Measurements from ENCODE around the gene INAFM1.
"Not testable (repeated sequence)": the region's sequence is repeated elsewhere in the genome, so short reads cannot be mapped to it uniquely, and the experiment has no call there.

Gene INAFM1

GRCh38 chr19:47267350-47267759 is 7.3 kb upstream of the INAFM1 start:
- no peak for DNase-seq (ENCODE audit: extremely low read depth in 1 of 2, low read depth in 1 of 2)

GRCh38 chr19:47268028-47268427 is 6.7 kb upstream of the INAFM1 start:
- no peak for DNase-seq (ENCODE audit: extremely low read depth in 1 of 2, low read depth in 1 of 2)

DNA sequence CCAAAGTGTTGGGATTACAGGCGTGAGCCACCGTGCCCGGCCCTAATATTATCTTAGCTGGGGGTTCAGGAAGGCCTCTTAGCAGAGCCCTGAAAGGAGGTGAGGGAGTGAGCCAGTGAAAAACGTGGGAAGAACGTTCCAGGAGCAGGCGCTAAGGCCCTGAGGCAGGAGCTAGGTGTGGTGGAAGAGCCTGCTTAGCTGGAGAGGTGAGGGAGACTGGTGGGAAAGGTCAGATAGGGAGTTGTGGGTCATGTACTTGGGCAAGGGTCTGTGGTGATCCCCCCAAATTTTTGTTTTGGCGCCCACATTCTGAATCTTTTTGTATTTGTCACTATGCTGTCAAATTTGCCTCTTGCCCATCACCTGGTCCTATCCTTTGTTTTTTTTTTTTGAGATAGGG is 5.1 kb upstream of the INAFM1 start:
- DNase-seq (ENCODE audit: extremely low read depth in 1 of 2, low read depth in 1 of 2), result no peak

GRCh38 chr19:47270408-47270807 is 4.3 kb upstream of the INAFM1 start:
- DNase-seq (ENCODE audit: extremely low read depth in 1 of 2, low read depth in 1 of 2), result no peak

GRCh38 chr19:47271949-47272348 is 2.7 kb upstream of the INAFM1 start:
- DNase-seq (ENCODE audit: extremely low read depth in 1 of 2, low read depth in 1 of 2), result no peak

GRCh38 chr19:47272448-47273312 is 2.0 kb upstream of the INAFM1 start:
- DNase-seq (ENCODE audit: extremely low read depth in 1 of 2, low read depth in 1 of 2), result no peak

GRCh38 chr19:47273313-47274070 is 1.2 kb upstream of the INAFM1 start:
- peak; percentile 66 to 83 for DNase-seq (ENCODE audit: extremely low read depth in 1 of 2, low read depth in 1 of 2)

DNA sequence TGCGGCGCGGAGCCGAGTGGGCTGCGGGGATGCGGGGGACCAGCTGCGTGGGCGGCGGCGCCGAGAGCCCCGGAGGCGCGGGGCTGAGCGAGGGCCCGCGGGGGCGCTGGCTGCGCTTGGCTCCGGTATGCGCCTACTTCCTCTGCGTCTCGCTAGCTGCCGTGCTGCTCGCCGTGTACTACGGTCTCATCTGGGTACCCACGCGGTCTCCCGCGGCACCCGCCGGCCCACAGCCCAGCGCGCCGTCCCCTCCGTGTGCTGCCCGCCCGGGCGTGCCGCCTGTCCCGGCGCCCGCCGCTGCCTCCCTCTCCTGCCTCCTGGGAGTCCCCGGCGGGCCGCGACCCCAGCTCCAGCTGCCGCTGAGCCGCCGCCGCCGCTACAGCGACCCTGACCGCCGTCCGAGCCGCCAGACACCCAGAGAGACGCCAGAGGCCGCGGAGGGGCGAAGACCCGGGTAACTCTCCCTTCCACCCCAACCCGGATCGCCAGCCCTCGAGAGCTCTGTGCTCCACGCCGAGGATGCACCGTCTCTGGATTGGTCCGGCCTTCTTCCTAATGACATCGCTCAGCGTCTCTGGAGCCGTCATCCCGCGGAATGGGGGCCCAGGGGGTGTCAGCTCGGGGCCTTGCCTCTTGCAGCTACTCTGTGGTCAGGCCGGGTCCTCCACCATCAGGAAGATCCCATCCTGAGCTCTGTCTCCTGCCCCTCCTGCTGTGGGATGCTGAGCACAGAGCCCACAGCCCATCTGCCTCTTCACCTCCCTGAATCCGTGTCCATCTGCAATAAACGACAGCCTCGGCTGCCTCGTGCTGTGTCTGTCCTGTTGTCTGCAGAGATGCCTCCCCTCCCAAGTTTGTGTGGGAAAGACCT is 441 bp downstream of the INAFM1 start:
- DNase-seq (ENCODE audit: extremely low read depth in 1 of 2, low read depth in 1 of 2), result no peak

DNA sequence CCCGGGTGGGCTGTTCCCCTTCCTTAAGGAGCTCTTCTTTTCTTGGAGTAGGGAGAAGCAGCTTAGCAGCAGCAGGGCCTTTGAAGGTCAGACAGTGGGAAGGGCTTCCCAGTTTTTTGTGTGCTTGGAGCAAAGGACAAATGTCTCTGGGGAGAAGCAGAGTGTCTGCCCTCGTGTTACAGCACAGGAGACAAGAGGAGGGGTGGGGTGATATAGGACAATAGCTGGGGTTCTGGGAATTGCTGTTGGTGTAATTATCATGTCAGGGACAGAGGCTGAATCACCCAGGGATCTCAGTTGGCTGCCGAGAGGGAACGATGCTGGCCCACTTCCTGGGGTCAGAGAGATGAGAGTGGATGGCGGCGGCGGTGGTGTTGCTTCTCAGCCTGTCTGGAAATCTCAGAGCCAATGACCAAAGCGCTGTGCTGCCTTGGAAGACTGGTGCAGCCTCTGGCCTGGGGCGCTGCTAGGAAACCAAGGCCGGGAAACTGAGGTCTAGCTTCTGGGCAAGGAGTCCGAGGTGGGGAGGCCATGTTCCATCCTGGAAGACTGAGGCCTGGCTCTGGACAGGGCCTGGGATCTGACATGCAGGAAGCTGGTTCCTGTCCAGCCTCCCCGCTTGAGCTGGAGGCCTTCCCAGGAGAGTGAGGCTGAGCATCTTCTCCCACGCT is 1.2 kb downstream of the INAFM1 start:
- DNase-seq (ENCODE audit: extremely low read depth in 1 of 2, low read depth in 1 of 2), result no peak

DNA sequence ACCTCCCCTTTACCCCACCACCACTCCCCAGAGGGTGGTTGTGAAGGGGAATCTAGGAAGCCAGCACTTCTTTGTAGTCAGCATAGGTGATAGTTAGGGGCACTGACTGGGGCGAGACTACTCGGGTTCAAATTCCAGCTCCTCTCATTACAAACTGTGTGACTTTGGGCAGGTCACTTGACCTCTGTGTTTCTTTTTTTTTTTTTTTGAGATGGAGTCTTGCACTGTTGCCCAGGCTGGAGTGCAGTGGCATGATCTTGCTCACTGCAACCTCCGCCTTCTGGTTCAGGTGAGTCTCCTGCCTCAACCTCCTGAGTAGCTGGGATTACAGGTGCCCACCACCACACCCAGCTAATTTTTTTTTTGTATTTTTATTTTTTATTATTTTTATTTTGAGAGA is 1.8 kb downstream of the INAFM1 start:
- not testable (repeated sequence) for DNase-seq (ENCODE audit: extremely low read depth in 1 of 2, low read depth in 1 of 2)

- no peak for DNase-seq (ENCODE audit: extremely low read depth in 1 of 2, low read depth in 1 of 2)
Observed at GRCh38 chr19:47280183-47280797, 5.6 kb downstream of the INAFM1 start.

- DNase-seq (ENCODE audit: extremely low read depth in 1 of 2, low read depth in 1 of 2), result no peak
Observed at GRCh38 chr19:47283405-47284059, 8.8 kb downstream of the INAFM1 start.

DNA sequence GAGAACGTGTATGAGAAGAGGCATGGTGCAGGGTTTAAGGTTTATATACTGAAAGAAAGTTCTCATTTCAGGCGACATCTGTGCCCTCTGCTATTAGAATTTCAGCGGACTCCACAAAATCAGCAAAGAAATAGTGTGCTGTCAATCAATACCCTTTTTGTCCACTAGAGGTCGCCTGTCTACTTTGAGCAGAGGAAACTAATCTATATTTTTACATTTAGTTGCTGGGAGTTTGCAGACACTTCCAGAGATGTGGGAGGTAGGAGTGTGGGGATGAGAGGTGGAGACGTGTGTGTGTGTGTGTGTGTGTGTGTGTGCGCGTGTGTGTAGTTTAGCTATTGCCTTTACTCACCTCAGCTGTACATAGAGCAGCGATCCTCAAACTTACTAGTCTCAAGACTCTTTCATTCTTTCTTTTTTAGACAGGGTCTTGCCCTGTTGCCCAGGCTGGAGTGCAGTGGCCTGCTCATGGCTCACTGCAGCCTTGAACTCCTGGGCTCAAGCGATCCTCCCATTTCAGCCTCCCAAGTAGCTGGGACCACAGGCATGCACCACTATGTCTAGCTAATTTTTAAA is 9.7 kb downstream of the INAFM1 start:
- DNase-seq (ENCODE audit: extremely low read depth in 1 of 2, low read depth in 1 of 2), result no peak

GRCh38 chr19:47296036-47296435 is 21.4 kb downstream of the INAFM1 start:
- DNase-seq (ENCODE audit: extremely low read depth in 1 of 2, low read depth in 1 of 2), result peak; percentile 52

DNA sequence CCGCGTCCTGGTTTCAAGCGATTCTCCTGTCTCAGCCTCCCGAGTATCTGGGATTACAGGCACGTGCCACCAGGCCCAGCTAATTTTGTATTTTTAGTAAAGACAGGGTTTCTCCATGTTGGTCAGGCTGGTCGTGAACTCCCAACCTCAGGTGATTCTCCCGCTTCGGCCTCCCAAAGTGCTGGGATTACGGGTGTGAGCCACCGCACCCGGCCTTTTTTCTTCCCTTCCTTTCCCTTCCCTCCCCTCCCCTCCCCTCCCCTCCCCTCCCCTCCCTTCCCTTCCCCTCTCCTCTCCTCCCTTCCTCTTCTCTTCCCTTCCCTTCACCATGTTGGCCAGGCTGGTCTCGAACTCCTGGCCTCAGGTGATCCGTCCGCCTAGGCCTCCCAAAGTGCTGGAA is 26.2 kb downstream of the INAFM1 start:
- not testable (repeated sequence) for DNase-seq (ENCODE audit: extremely low read depth in 1 of 2, low read depth in 1 of 2)

GRCh38 chr19:47302249-47302648 is 27.6 kb downstream of the INAFM1 start:
- DNase-seq (ENCODE audit: extremely low read depth in 1 of 2, low read depth in 1 of 2), result no peak

GRCh38 chr19:47303966-47304365 is 29.3 kb downstream of the INAFM1 start:
- DNase-seq (ENCODE audit: extremely low read depth in 1 of 2, low read depth in 1 of 2), result no peak

DNA sequence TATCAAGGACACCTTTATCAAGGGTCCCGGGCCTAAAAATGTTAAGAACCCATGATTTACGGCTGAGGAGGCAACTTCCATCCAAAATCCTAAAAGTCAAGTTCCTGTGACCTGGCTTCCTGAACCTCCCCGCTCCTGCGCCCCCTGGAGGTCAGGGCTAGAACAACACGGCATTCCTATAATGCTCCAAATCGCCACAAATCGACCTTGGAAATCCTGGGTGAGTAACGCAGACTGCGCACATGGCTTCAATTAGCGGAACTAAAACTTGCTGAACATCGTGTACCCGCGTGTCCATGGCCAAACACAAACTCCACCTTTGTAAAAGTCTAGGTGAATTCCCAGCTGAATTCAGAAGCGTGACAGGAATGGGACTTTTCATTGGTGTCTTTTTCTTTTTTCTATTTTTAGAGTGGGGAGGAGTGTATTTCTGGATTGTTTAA is 30.6 kb downstream of the INAFM1 start:
- DNase-seq (ENCODE audit: extremely low read depth in 1 of 2, low read depth in 1 of 2), result peak in 1 of 2 donors; percentile 45

- no peak for DNase-seq (ENCODE audit: extremely low read depth in 1 of 2, low read depth in 1 of 2)
Observed at GRCh38 chr19:47306303-47306702, 31.6 kb downstream of the INAFM1 start.
